Measurements from ENCODE around the gene DLAT. TPM values are rescaled to one million over a fixed set of nuclear protein-coding genes. Genes with fewer than 3 reads are reported as not detected.

DLAT gene
- total RNA-seq, 1 experiment from 2014 or later, result 99.3 TPM

- Histone ChIP-seq H3K4me1 (no peaks in the 10 kb centered on the region), H3K27me3 (replicated peaks; ENCODE audit: control insufficient read depth, insufficient read depth, low read length) (no peaks in the 10 kb centered on the region), H3K4me3 (ENCODE audit: low read depth, low read length) (no peak overlapping the region), H3K9me3 (no peaks in the 10 kb centered on the region), H3K36me3 (ENCODE audit: control insufficient read depth, insufficient read depth, low read length) (no peaks in the 10 kb centered on the region)
- H3K27ac Mint-ChIP-seq (ENCODE audit: unreplicated experiment), result no peak overlapping the region
- H3K4me3 Mint-ChIP-seq (ENCODE audit: unreplicated experiment), result no peak overlapping the region
- H3K27me3 Mint-ChIP-seq (ENCODE audit: insufficient read depth, unreplicated experiment), result no peaks in the 10 kb centered on the region
- no peak for DNase-seq
- CTCF ChIA-PET, result no interaction called here
- no peaks in the 10 kb centered on the region for H3K36me3 Mint-ChIP-seq (ENCODE audit: insufficient read depth, unreplicated experiment)
- POLR2A ChIA-PET, result interaction anchor here (1.0 kb wide), 1 partner anchor 17 kb away, joined by 5 read pairs; the partner anchor contains the start of genes SDHD and TIMM8B
- no peaks in the 10 kb centered on the region for H3K4me1 Mint-ChIP-seq (ENCODE audit: low read depth, unreplicated experiment)
- TF ChIP-seq CTCF (IDR thresholded peaks at IDR 0.05; ENCODE audit: insufficient read depth in 1 of 2, low read depth in 1 of 2, low read length in 1 of 2, severe bottlenecking in 1 of 2, unreplicated experiment in 1 of 2), result no peak
- H3K9me3 Mint-ChIP-seq (ENCODE audit: unreplicated experiment), result no peaks in the 10 kb centered on the region
- BruUV-seq (replicated peaks), result no TSS peak
- intact Hi-C loops (cut with micrococcal nuclease; ENCODE audit: unreplicated experiment), result no loop called here
Measured at GRCh38 chr11:112103446-112103845, 78.2 kb downstream of the DLAT start.

GRCh38 chr11:112106070-112106469 is 80.9 kb downstream of the DLAT start:
- intact Hi-C loops (cut with micrococcal nuclease; ENCODE audit: unreplicated experiment), result no loop called here
- H3K4me3 Mint-ChIP-seq (ENCODE audit: unreplicated experiment), result no peak overlapping the region
- Histone ChIP-seq H3K36me3 (ENCODE audit: control insufficient read depth, insufficient read depth, low read length) (no peaks in the 10 kb centered on the region), H3K4me1 (no peaks in the 10 kb centered on the region), H3K9me3 (no peaks in the 10 kb centered on the region), H3K4me3 (ENCODE audit: low read depth, low read length) (no peak overlapping the region), H3K27me3 (replicated peaks; ENCODE audit: control insufficient read depth, insufficient read depth, low read length) (no peaks in the 10 kb centered on the region)
- no peak for DNase-seq
- no peaks in the 10 kb centered on the region for H3K4me1 Mint-ChIP-seq (ENCODE audit: low read depth, unreplicated experiment)
- no TSS peak for BruUV-seq (replicated peaks)
- ChIA-PET POLR2A (no interaction called here), CTCF (interaction anchor here (0.6 to 0.7 kb wide), 3 partner anchors 125 to 316 kb away, joined by 3 to 6 read pairs (median 3); no protein-coding TSS in a partner anchor)
- no peak for TF ChIP-seq CTCF (IDR thresholded peaks at IDR 0.05; ENCODE audit: insufficient read depth in 1 of 2, low read depth in 1 of 2, low read length in 1 of 2, severe bottlenecking in 1 of 2, unreplicated experiment in 1 of 2)
- H3K36me3 Mint-ChIP-seq (ENCODE audit: insufficient read depth, unreplicated experiment), result no peaks in the 10 kb centered on the region
- H3K27me3 Mint-ChIP-seq (ENCODE audit: insufficient read depth, unreplicated experiment), result no peaks in the 10 kb centered on the region
- H3K27ac Mint-ChIP-seq (ENCODE audit: unreplicated experiment), result no peak overlapping the region
- H3K9me3 Mint-ChIP-seq (ENCODE audit: unreplicated experiment), result no peaks in the 10 kb centered on the region

Other genes with a start within 250 kb of the DLAT start
- gene ALG9, start 153.8 kb upstream of the DLAT start, total RNA-seq (2022), result 55.3 and 57.4 TPM in 2 replicates
- gene FDXACB1, start 146.2 kb upstream of the DLAT start, total RNA-seq (2022), result 4.3 and 4.7 TPM in 2 replicates
- 69.8 and 71.4 TPM in 2 replicates for gene CFAP68, start 145.9 kb upstream of the DLAT start, total RNA-seq (2022)
- gene CRYAB, start 113.6 kb upstream of the DLAT start, total RNA-seq (2022), result 1.1 and 1.9 TPM in 2 replicates
- gene HSPB2, start 112.7 kb upstream of the DLAT start, total RNA-seq (2022), result not detected in 2 replicates
- gene C11orf52, start 106.5 kb upstream of the DLAT start, total RNA-seq (2022), result 14.4 and 14.8 TPM in 2 replicates
- gene DIXDC1, start 88.1 kb upstream of the DLAT start, total RNA-seq (2022), result 4.9 and 6.4 TPM in 2 replicates
- gene PIH1D2, start 48.6 kb downstream of the DLAT start, total RNA-seq (2022), result 2.6 and 2.7 TPM in 2 replicates
- 36.9 and 37.4 TPM in 2 replicates for gene NKAPD1, start 48.9 kb downstream of the DLAT start, total RNA-seq (2022)
- gene TIMM8B, start 61.3 kb downstream of the DLAT start, total RNA-seq (2022), result 147 and 154 TPM in 2 replicates
- 157 and 166 TPM in 2 replicates for gene SDHD, start 61.5 kb downstream of the DLAT start, total RNA-seq (2022)
- gene IL18, start 138.7 kb downstream of the DLAT start, total RNA-seq (2022), result 32.8 and 36.5 TPM in 2 replicates
- gene TEX12, start 142.0 kb downstream of the DLAT start, total RNA-seq (2022), result not detected in 2 replicates
- 1.3 and 2.2 TPM in 2 replicates for gene BCO2, start 150.1 kb downstream of the DLAT start, total RNA-seq (2022)
- 78.0 and 79.5 TPM in 2 replicates for gene PTS, start 201.0 kb downstream of the DLAT start, total RNA-seq (2022)
- not detected in 2 replicates for gene PLET1, start 235.5 kb downstream of the DLAT start, total RNA-seq (2022)

Measured in Caco-2 (cell line).